HG02571 (cell line): ENCODE results near the gene GBGT1.
A peak's percentile ranks its signal among the peaks of the same experiment; 100 is the strongest.

Experiments
- ATAC-seq: cut with Tn5 transposase; IDR thresholded peaks from one replicate; pipeline ENCODE4 v1.9.1; 2021; ENCODE audit warnings: mild to moderate bottlenecking, moderate library complexity; ENCODE audit not compliant: unreplicated experiment

Gene GBGT1

GRCh38 chr9:133129001-133129795, 34.5 kb downstream of the GBGT1 start:
- no peak for ATAC-seq

GRCh38 chr9:133128152-133128551, 35.6 kb downstream of the GBGT1 start:
- ATAC-seq, result no peak

- ATAC-seq, result no peak
Observed at GRCh38 chr9:133127340-133127981, 36.3 kb downstream of the GBGT1 start.

GRCh38 chr9:133126697-133127339, 36.9 kb downstream of the GBGT1 start:
- ATAC-seq, result no peak

- ATAC-seq, result no peak
Observed at GRCh38 chr9:133125941-133126696, 37.6 kb downstream of the GBGT1 start.

GRCh38 chr9:133124907-133125275, 38.8 kb downstream of the GBGT1 start:
- ATAC-seq, result no peak

- ATAC-seq, result no peak
Observed at GRCh38 chr9:133124123-133124906, 39.4 kb downstream of the GBGT1 start.

- ATAC-seq, result no peak
Observed at GRCh38 chr9:133122935-133123611, 40.6 kb downstream of the GBGT1 start.

- no peak for ATAC-seq
Observed at GRCh38 chr9:133122605-133122934, 41.1 kb downstream of the GBGT1 start.

- no peak for ATAC-seq
Observed at GRCh38 chr9:133121915-133122550, 41.7 kb downstream of the GBGT1 start.

- peak; percentile 72 for ATAC-seq
Observed at GRCh38 chr9:133121198-133121914, 42.4 kb downstream of the GBGT1 start, which contains the start of gene RALGDS. RALGDS (minus strand) TSS chr9:133121240; CDS start chr9:133121154, 86 bp downstream.

GRCh38 chr9:133120501-133121197, 43.1 kb downstream of the GBGT1 start:
- no peak for ATAC-seq

- no peak for ATAC-seq
Observed at GRCh38 chr9:133119846-133120500, 43.7 kb downstream of the GBGT1 start.

- ATAC-seq, result no peak
Observed at GRCh38 chr9:133119103-133119845, 44.4 kb downstream of the GBGT1 start.

- no peak for ATAC-seq
Observed at GRCh38 chr9:133118568-133118967, 45.1 kb downstream of the GBGT1 start.

- ATAC-seq, result no peak
Observed at GRCh38 chr9:133118179-133118520, 45.6 kb downstream of the GBGT1 start.
